IMR-90 (cell line): Measurements from ENCODE around the gene PRKAR1B. TPM values are rescaled to one million over a fixed set of nuclear protein-coding genes. Genes with fewer than 3 reads are reported as not detected.

Source experiments
- ATAC-seq: fragments of 200-7000 bp; cut with Tn5 transposase; 2 replicates; pipeline ENCODE4 v1.9.1; 2020; ENCODE audit warnings: low read depth, mild to moderate bottlenecking, moderate library complexity
- BruUV-seq: library from RNA; stranded (reverse); fragments of 400-500 nt; replicated peaks from 2 replicates; lab custom pipeline; 2021; lab: Mats Ljungman, UMichigan
- CTCF ChIA-PET: fragments of 300-600 bp; formaldehyde crosslinking; extraction: SDS; loops from one replicate; lab custom pipeline; 2021; ENCODE audit warnings: antibody characterized with exemption; lab: Yijun Ruan, JAX
- POLR2A ChIA-PET: fragments of 300-600 bp; sonication (Branson Sonifier 250); formaldehyde crosslinking; loops from one replicate; lab custom pipeline; 2022; ENCODE audit warnings: antibody characterized with exemption; ENCODE audit not compliant: unreplicated experiment; lab: Charles Lee
- DNase-seq: peaks from one replicate; pipeline ENCODE4 v3.0.0; 2013
- H2AFZ ChIP-seq: replicated peaks from 2 replicates; pipeline ENCODE3; 2013; ENCODE audit warnings: low read length, mild to moderate bottlenecking; ENCODE audit not compliant: poor library complexity
- H2AK5ac ChIP-seq: 2 replicates; pipeline ENCODE4 v1.6.1; 2013; ENCODE audit warnings: low read depth, low read length, inconsistent platforms
- H2AK9ac ChIP-seq: replicated peaks from 2 replicates; pipeline ENCODE3; 2013; ENCODE audit warnings: mild to moderate bottlenecking, low read depth, low read length, moderate library complexity; ENCODE audit not compliant: poor library complexity
- H2BK120ac ChIP-seq: 2 replicates; pipeline ENCODE4 v1.6.1; 2013; ENCODE audit warnings: low read depth, low read length, inconsistent platforms
- H2BK15ac ChIP-seq: 3 replicates; pipeline ENCODE4 v1.6.1; 2013; ENCODE audit warnings: low read depth, low read length, inconsistent platforms
- H2BK20ac ChIP-seq: 2 replicates; pipeline ENCODE4 v1.6.1; 2013; ENCODE audit warnings: low read depth, mild to moderate bottlenecking, inconsistent platforms, low read length, moderate library complexity
- H2BK5ac ChIP-seq: 2 replicates; pipeline ENCODE4 v1.6.1; 2013; ENCODE audit warnings: mild to moderate bottlenecking, low read depth, low read length, inconsistent platforms; ENCODE audit not compliant: poor library complexity, severe bottlenecking
- H3K14ac ChIP-seq: replicated peaks from 2 replicates; pipeline ENCODE4 v1.6.1; 2013; ENCODE audit warnings: low read depth, low read length, inconsistent platforms
- H3K18ac ChIP-seq: 2 replicates; pipeline ENCODE4 v1.6.1; 2013; ENCODE audit warnings: low read depth, low read length, control low read depth
- H3K23ac ChIP-seq: 2 replicates; pipeline ENCODE4 v1.6.1; 2013; ENCODE audit warnings: low read depth, low read length, inconsistent platforms
- H3K27ac ChIP-seq: 2 replicates; pipeline ENCODE4 v1.5.1; 2013; ENCODE audit warnings: mild to moderate bottlenecking, control low read depth, low read length; ENCODE audit not compliant: insufficient read depth
- H3K27me3 ChIP-seq: 2 replicates; pipeline ENCODE4 v1.6.1; 2013; ENCODE audit warnings: low read length; ENCODE audit not compliant: control insufficient read depth, insufficient read depth
- H3K36me3 ChIP-seq: 2 replicates; pipeline ENCODE4 v1.6.1; 2013; ENCODE audit warnings: low read length, mixed read lengths; ENCODE audit not compliant: control insufficient read depth, insufficient read depth
- H3K4ac ChIP-seq: 2 replicates; pipeline ENCODE4 v1.6.1; 2013; ENCODE audit warnings: low read depth, low read length, inconsistent platforms
- H3K4me1 ChIP-seq: 2 replicates; pipeline ENCODE4 v1.6.1; 2013; ENCODE audit warnings: low read length, mixed read lengths; ENCODE audit not compliant: control insufficient read depth, insufficient read depth
- H3K4me2 ChIP-seq: 2 replicates; pipeline ENCODE4 v1.6.1; 2013; ENCODE audit warnings: low read depth, mild to moderate bottlenecking, control low read depth, low read length, moderate library complexity
- H3K4me3 ChIP-seq: 2 replicates; pipeline ENCODE4 v1.5.1; 2013; ENCODE audit warnings: low read depth, mild to moderate bottlenecking, control low read depth, low read length, moderate library complexity; ENCODE audit not compliant: insufficient read depth
- H3K56ac ChIP-seq: 2 replicates; pipeline ENCODE4 v1.6.1; 2013; ENCODE audit warnings: low read length, inconsistent platforms; ENCODE audit not compliant: insufficient read depth; ENCODE audit errors: extremely low read depth
- H3K79me1 ChIP-seq, 2 experiments: 2 replicates each; pipeline ENCODE4 v1.6.1; 2013; ENCODE audit warnings: low read length in 2 of 2, inconsistent platforms in 1 of 2, low read depth in 1 of 2
- H3K9ac ChIP-seq: 2 replicates; pipeline ENCODE4 v1.6.1; 2013; ENCODE audit warnings: low read depth, low read length, control low read depth
- H3K9me1 ChIP-seq: 2 replicates; pipeline ENCODE4 v1.6.1; 2013; ENCODE audit warnings: low read length, inconsistent platforms; ENCODE audit not compliant: insufficient read depth
- H3K9me3 ChIP-seq: 2 replicates; pipeline ENCODE4 v1.6.1; 2013; ENCODE audit warnings: low read length; ENCODE audit not compliant: control insufficient read depth, insufficient read depth
- H4K20me1 ChIP-seq: 2 replicates; pipeline ENCODE4 v1.6.1; 2013; ENCODE audit warnings: low read length, inconsistent platforms; ENCODE audit not compliant: insufficient read depth
- H4K5ac ChIP-seq: 2 replicates; pipeline ENCODE4 v1.6.1; 2013; ENCODE audit warnings: mild to moderate bottlenecking, low read depth, low read length, control low read depth
- H4K8ac ChIP-seq, 2 experiments: 2 replicates each; pipeline ENCODE4 v1.6.1; 2013; ENCODE audit warnings: low read depth in 2 of 2, low read length in 2 of 2, control low read depth in 1 of 2, inconsistent platforms in 1 of 2
- H4K91ac ChIP-seq: 2 replicates; pipeline ENCODE4 v1.6.1; 2013; ENCODE audit warnings: low read depth, low read length, inconsistent platforms; ENCODE audit not compliant: insufficient read depth
- BHLHE40 ChIP-seq: fragments of 150-350 bp; IDR thresholded peaks from 2 replicates; pipeline ENCODE4 v1.6.1; 2016; ENCODE audit warnings: mild to moderate bottlenecking, low read depth, low read length
- CEBPB ChIP-seq: IDR thresholded peaks from 2 replicates; pipeline ENCODE4 v1.6.1; 2012; ENCODE audit warnings: low read depth, low read length, improper control_type of control experiment
- CHD1 ChIP-seq: IDR thresholded peaks from 2 replicates; pipeline ENCODE4 v1.6.1; 2012; ENCODE audit warnings: low read depth, low read length, improper control_type of control experiment
- FOS ChIP-seq: fragments of 150-350 bp; IDR thresholded peaks from 2 replicates; pipeline ENCODE4 v1.6.1; 2016; ENCODE audit warnings: low read depth, low read length
- MAFK ChIP-seq: IDR thresholded peaks from 2 replicates; pipeline ENCODE4 v1.6.1; 2012; ENCODE audit warnings: low read depth, low read length, improper control_type of control experiment
- MAZ ChIP-seq: IDR thresholded peaks from 2 replicates; pipeline ENCODE4 v1.6.1; 2012; ENCODE audit warnings: low read depth, mild to moderate bottlenecking, low read length, improper control_type of control experiment, moderate library complexity, borderline replicate concordance
- MXI1 ChIP-seq: IDR thresholded peaks from 2 replicates; pipeline ENCODE4 v1.6.1; 2012; ENCODE audit warnings: low read depth, mild to moderate bottlenecking, low read length, moderate library complexity, borderline replicate concordance
- NFE2L2 ChIP-seq: fragments of 150-350 bp; IDR thresholded peaks from 2 replicates; pipeline ENCODE4 v1.6.1; 2016; ENCODE audit warnings: low read depth, mild to moderate bottlenecking, low read length
- POLR2A ChIP-seq: IDR thresholded peaks from 2 replicates; pipeline ENCODE4 v1.6.1; 2012; ENCODE audit warnings: mild to moderate bottlenecking, low read depth, low read length
- RFX5 ChIP-seq: IDR thresholded peaks from 2 replicates; pipeline ENCODE4 v1.8.0; 2012; ENCODE audit warnings: low read depth, mild to moderate bottlenecking, low read length, moderate library complexity
- SMC3 ChIP-seq: fragments of 150-350 bp; IDR thresholded peaks from 2 replicates; pipeline ENCODE4 v1.6.1; 2016; ENCODE audit warnings: low read depth, mild to moderate bottlenecking, antibody characterized with exemption, low read length, moderate library complexity
- WGBS, 2 experiments: methylation state at CpG; one replicate each; pipeline versions ENCODE4 v1.1.5 to v1.1.7; 2013; ENCODE audit warnings: missing lambda C conversion rate in 2 of 2; ENCODE audit not compliant: insufficient read length in 1 of 2; ENCODE audit errors: extremely low coverage in 2 of 2; 5-methylcytosine and 5-hydroxymethylcytosine counted together
- dilution Hi-C: fragments of 300-500 bp; cut with HindIII; formaldehyde crosslinking; loops from one replicate; pipeline ENCODE4 v1.14.3; 2018; ENCODE audit warnings: low sequenced_read_pairs; ENCODE audit not compliant: unreplicated experiment
- in situ Hi-C: fragments of 300-500 bp; cut with MboI; formaldehyde crosslinking; loops from 3 replicates; pipeline ENCODE4 v1.14.3; 2019; ENCODE audit warnings: low sequenced_read_pairs, inconsistent platforms, mixed read lengths
- intact Hi-C: fragments of 100-400 bp; cut with micrococcal nuclease; formaldehyde crosslinking; loops from 2 replicates; pipeline ENCODE4 v1.10.0; 2022
- polyA plus RNA-seq, 3 experiments: library from polyadenylated mRNA; depleted of rRNA; stranded (reverse); fragments of >200 nt; gene quantifications; 2 replicates each; pipeline ENCODE4 v1.2.3, GENCODE V29; 2012; ENCODE audit warnings: low replicate concordance in 1 of 3
- total RNA-seq: library from RNA; depleted of rRNA; stranded (reverse); fragments of >200 nt; gene quantifications from 2 replicates; pipeline ENCODE4 v1.2.3, GENCODE V29; 2012
- TF ChIP-seq, protein P1 (sequence below): fragments of 150-350 bp; IDR thresholded peaks from 2 replicates; pipeline ENCODE4 v1.6.1; 2017; ENCODE audit warnings: mild to moderate bottlenecking, antibody characterized with exemption, low read length, low read depth
- TF ChIP-seq, protein P2 (sequence below): fragments of 150-350 bp; IDR thresholded peaks from 2 replicates; pipeline ENCODE4 v1.6.1; 2016; ENCODE audit warnings: low read depth, mild to moderate bottlenecking, low read length, moderate library complexity, borderline replicate concordance
- TF ChIP-seq, protein P3 (sequence below): conservative IDR thresholded peaks from 2 replicates; pipeline ENCODE4 v1.5.1; 2012; ENCODE audit warnings: mild to moderate bottlenecking, low read depth, low read length, improper control_type of control experiment

The PRKAR1B gene
- total and polyA plus RNA-seq, 2 of the 4 experiments (the other 2 are of a cell fraction), result 15.2 to 20.2 TPM

DNA sequence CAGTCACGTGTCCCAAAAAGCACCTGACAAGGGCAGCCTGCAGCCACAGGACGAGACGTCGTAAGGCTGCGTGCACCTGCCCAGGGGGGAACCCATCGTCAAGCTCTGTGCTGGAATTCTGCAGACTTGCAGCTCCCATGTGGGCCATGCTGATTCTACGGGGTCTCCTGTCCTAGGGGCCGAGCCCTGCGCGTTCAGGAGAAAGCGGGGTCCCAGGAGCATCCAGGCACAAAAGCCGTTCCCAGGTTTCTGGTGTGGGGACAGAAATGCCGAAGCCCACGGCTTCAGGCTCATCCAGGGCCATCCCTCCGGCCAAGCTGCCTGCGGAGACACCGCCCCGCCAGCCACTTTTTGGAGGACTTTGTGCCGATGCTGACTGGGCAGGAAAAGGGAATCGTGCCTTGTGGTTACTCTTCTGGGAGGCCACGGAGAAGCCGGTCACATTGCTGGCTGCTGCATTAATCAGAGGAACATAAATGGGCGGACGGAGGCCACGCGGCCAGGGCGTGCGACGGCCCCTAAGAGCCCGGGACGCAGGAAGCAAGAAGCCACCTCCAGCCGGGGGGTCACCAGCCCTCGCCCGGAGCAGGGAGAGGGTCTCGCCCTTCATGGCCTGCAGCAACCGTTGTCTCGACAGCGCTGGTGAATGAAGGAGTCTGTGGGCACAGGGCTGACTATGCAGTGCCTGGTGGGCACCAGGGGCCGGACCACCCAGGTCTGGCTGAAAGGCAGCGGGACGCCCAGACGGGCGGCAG, 144.8 kb downstream of the PRKAR1B start (continued):
- no peak for TF ChIP-seq SMC3

DNA sequence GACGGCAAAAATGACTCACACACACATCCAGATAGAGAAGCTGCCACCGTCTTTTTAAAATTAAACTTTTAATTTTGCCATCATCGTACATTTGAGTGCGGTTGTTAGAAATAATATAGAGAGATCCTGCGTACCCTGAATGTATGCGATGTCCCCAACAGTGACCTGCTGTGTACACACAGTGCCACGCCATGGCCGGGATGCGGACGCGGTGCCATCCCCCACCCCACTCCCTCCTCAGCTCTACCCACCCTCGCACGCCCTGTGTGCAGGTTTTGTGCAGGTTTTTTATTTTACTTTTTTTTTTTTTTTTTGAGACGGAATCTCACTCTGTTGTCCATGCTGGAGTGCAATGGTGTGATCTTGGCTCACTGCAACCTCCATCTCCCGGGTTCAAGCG, 148.7 kb downstream of the PRKAR1B start:
- Histone ChIP-seq H3K36me3 (no peaks in the 10 kb centered on the region), H3K56ac (no peak overlapping the region), H2BK120ac (no peak overlapping the region), H2AK5ac (no peak overlapping the region), H2AFZ (no peak overlapping the region), H3K4me1 (no peaks in the 10 kb centered on the region), H4K8ac (no peak overlapping the region), H3K9me3 (no peaks in the 10 kb centered on the region), H2BK20ac (no peak overlapping the region), H2AK9ac (no peak overlapping the region), H3K23ac (no peak overlapping the region), H2BK15ac (no peak overlapping the region), H2BK5ac (no peak overlapping the region), H3K14ac (no peak overlapping the region), H3K27ac (no peak overlapping the region), H3K79me1 (no peaks in the 10 kb centered on the region), H3K27me3 (no peaks in the 10 kb centered on the region), H3K18ac (no peak overlapping the region), H3K9me1 (no peaks in the 10 kb centered on the region), H4K91ac (no peak overlapping the region), H3K9ac (no peak overlapping the region), H3K4me2 (no peak overlapping the region), H3K4ac (no peak overlapping the region), H4K20me1 (no peaks in the 10 kb centered on the region), H3K4me3 (no peak overlapping the region), H4K5ac (no peak overlapping the region)
- CTCF ChIA-PET, result no interaction called here
- WGBS, 2 experiments, result no CpG with 5 or more reads among the region's 16 CpGs
- in situ Hi-C loops, result no loop called here
- BruUV-seq, result no TSS peak
- ATAC-seq (no peak), DNase-seq (no peak)
- intact Hi-C loops, result no loop called here
- POLR2A ChIA-PET, result no interaction called here
- dilution Hi-C loops, result no loop called here
- no peak for TF ChIP-seq MXI1
- no peak for TF ChIP-seq NFE2L2
- no peak for TF ChIP-seq BHLHE40
- TF ChIP-seq CEBPB, result no peak
- no peak for TF ChIP-seq RFX5
- no peak for TF ChIP-seq MAFK
- TF ChIP-seq, protein P1, sequence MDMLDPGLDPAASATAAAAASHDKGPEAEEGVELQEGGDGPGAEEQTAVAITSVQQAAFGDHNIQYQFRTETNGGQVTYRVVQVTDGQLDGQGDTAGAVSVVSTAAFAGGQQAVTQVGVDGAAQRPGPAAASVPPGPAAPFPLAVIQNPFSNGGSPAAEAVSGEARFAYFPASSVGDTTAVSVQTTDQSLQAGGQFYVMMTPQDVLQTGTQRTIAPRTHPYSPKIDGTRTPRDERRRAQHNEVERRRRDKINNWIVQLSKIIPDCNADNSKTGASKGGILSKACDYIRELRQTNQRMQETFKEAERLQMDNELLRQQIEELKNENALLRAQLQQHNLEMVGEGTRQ, result no peak
- TF ChIP-seq MAZ, result no peak
- TF ChIP-seq POLR2A, result no peak
- no peak for TF ChIP-seq CHD1
- TF ChIP-seq, protein P2, sequence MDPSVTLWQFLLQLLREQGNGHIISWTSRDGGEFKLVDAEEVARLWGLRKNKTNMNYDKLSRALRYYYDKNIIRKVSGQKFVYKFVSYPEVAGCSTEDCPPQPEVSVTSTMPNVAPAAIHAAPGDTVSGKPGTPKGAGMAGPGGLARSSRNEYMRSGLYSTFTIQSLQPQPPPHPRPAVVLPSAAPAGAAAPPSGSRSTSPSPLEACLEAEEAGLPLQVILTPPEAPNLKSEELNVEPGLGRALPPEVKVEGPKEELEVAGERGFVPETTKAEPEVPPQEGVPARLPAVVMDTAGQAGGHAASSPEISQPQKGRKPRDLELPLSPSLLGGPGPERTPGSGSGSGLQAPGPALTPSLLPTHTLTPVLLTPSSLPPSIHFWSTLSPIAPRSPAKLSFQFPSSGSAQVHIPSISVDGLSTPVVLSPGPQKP, result no peak
- no peak for TF ChIP-seq FOS
- TF ChIP-seq, protein P3, sequence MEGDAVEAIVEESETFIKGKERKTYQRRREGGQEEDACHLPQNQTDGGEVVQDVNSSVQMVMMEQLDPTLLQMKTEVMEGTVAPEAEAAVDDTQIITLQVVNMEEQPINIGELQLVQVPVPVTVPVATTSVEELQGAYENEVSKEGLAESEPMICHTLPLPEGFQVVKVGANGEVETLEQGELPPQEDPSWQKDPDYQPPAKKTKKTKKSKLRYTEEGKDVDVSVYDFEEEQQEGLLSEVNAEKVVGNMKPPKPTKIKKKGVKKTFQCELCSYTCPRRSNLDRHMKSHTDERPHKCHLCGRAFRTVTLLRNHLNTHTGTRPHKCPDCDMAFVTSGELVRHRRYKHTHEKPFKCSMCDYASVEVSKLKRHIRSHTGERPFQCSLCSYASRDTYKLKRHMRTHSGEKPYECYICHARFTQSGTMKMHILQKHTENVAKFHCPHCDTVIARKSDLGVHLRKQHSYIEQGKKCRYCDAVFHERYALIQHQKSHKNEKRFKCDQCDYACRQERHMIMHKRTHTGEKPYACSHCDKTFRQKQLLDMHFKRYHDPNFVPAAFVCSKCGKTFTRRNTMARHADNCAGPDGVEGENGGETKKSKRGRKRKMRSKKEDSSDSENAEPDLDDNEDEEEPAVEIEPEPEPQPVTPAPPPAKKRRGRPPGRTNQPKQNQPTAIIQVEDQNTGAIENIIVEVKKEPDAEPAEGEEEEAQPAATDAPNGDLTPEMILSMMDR, result no peak
